ENCODE results near the gene GEMIN4. TPM values are rescaled to one million over a fixed set of nuclear protein-coding genes. Genes with fewer than 3 reads are reported as not detected.
A peak's percentile ranks its signal among the peaks of the same experiment; 100 is the strongest.
"Not testable (repeated sequence)": the region's sequence is repeated elsewhere in the genome, so short reads cannot be mapped to it uniquely, and the experiment has no call there.

The GEMIN4 gene
- total RNA-seq, 1 donor from 2014 or later = 11.2 TPM

- no peak overlapping the region for H3K27ac ChIP-seq
- H3K9me3 ChIP-seq = no peaks in the 10 kb centered on the region
- H3K36me3 ChIP-seq = peaks cover 14 to 31% of the 10 kb centered on the region in 2 donors
- TF ChIP-seq CTCF (IDR thresholded peaks at IDR 0.05) = no peak
- no peak overlapping the region for H3K4me3 ChIP-seq
- intact Hi-C loops (cut with DNase I) = loop anchor here (5.0 kb wide), 1 partner anchor 205 kb away; the partner anchor contains the start of gene TIMM22
- no peak for DNase-seq (ENCODE audit: low spot score in 2 of 2)
- H3K27me3 ChIP-seq = no peaks in the 10 kb centered on the region
- H3K4me1 ChIP-seq = peaks cover 0 to 7% of the 10 kb centered on the region in 2 donors
Observed at GRCh38 chr17:792277-792676, 40.2 kb upstream of the GEMIN4 start.

DNA sequence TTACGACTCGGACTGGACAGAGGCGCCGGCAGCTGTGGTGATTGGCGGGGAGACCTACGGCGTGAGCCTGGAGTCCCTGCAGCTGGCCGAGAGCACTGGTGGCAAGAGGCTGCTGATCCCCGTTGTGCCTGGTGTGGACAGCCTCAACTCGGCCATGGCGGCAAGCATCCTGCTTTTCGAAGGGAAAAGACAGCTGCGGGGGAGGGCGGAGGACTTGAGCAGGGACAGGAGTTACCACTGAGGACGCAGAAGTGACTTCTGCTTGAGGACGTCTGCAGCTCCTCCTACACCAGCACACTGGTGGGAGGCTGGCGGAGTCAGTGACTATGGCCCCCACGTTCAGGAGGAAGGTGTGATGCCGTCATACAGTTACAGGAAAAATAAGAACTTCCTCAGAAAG lies 39.8 kb upstream of the GEMIN4 start:
- intact Hi-C loops (cut with DNase I) = loop anchor here (5.0 kb wide), 1 partner anchor 205 kb away; the partner anchor contains the start of gene TIMM22
- Histone ChIP-seq H3K27ac (no peak overlapping the region), H3K4me1 (peaks cover 0 to 7% of the 10 kb centered on the region in 2 donors), H3K36me3 (peaks cover 14 to 31% of the 10 kb centered on the region in 2 donors), H3K27me3 (no peaks in the 10 kb centered on the region), H3K4me3 (no peak overlapping the region), H3K9me3 (no peaks in the 10 kb centered on the region)
- DNase-seq (ENCODE audit: low spot score in 2 of 2) = no peak
- no peak for TF ChIP-seq CTCF (IDR thresholded peaks at IDR 0.05)

DNA sequence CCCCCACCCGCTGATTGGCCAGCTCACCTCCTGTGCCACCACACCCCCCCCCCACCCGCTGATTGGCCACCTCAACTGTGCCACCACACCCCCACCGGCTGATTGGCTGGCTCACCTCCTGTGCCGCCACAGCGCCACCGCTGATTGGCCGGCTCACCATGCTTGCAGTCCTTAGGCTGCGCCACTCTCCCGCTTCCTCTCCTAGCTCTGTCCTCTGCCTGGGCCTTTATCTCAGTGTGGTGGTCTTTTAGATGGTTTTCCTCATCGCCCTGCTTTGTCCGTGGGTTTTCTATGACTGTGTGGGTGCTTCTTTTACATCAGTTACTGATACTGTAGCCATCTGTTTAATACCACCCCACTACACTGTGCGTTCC lies 38.8 kb upstream of the GEMIN4 start:
- H3K4me1 ChIP-seq; DNase-seq (ENCODE audit: low spot score in 2 of 2); H3K9me3 ChIP-seq; H3K27ac ChIP-seq; H3K4me3 ChIP-seq; H3K27me3 ChIP-seq: not testable (repeated sequence)
- intact Hi-C loops (cut with DNase I) = loop anchor here (5.0 kb wide), 1 partner anchor 206 kb away; the partner anchor contains the start of gene TIMM22
- H3K36me3 ChIP-seq = peaks cover 14 to 31% of the 10 kb centered on the region in 2 donors

DNA sequence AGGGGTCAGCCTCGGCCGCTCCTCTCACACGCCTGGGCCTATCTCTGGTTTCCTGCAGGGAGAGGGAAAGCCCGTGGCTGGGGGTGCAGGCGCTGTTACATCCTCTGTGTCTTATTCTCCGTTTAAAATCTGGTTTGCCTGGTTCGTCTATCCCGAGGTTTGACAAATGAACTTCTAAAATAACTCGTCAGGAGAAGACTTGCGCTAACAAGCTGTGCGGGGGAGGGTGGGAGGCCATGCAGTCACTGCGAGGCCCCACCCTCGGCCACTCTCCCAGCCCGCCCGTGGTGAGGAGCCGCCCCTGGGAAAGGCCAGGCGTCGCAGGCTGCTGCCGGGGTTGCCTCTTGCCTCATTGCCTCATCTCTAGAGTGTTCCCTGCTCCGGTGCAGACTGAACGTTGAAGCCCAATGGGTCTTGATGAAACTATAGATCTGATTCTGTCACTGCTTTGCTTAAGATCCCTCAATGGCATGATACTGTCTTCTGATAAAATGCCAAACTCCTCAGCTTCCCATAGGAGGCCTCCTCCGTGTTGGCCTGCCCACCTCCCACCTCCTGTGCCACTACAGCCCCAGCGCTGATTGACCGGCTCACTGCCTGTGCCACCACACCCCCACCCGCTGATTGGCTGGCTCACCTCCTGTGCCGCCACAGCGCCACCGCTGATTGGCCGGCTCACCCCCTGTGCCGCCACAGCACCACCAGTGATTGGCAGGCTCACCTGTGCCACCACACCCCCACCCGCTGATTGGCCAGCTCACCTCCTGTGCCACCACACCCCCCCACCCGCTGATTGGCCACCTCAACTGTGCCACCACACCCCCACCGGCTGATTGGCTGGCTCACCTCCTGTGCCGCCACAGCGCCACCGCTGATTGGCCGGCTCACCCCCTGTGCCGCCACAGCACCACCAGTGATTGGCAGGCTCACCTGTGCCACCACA lies 38.1 kb upstream of the GEMIN4 start:
- H3K27me3 ChIP-seq; DNase-seq (ENCODE audit: low spot score in 2 of 2); H3K4me1 ChIP-seq; H3K9me3 ChIP-seq; H3K4me3 ChIP-seq: not testable (repeated sequence)
- intact Hi-C loops (cut with DNase I) = loop anchor here (5.0 kb wide), 1 partner anchor 207 kb away; the partner anchor contains the start of gene TIMM22
- peak overlapping the region; percentile 6 to 40 for H3K27ac ChIP-seq
- H3K36me3 ChIP-seq = peaks cover 14 to 31% of the 10 kb centered on the region in 2 donors

- no peak for DNase-seq (ENCODE audit: low spot score in 2 of 2)
- Histone ChIP-seq H3K36me3 (peaks cover 14 to 31% of the 10 kb centered on the region in 2 donors), H3K4me1 (no peaks in the 10 kb centered on the region), H3K27me3 (no peaks in the 10 kb centered on the region), H3K27ac (peak overlapping the region in 1 of 2 donors; percentile 21), H3K4me3 (no peak overlapping the region), H3K9me3 (no peaks in the 10 kb centered on the region)
- intact Hi-C loops (cut with DNase I) = no loop called here
- TF ChIP-seq CTCF (IDR thresholded peaks at IDR 0.05) = no peak
Observed at GRCh38 chr17:789160-789840, 37.2 kb upstream of the GEMIN4 start.

GRCh38 chr17:788551-788950 lies 36.5 kb upstream of the GEMIN4 start:
- intact Hi-C loops (cut with DNase I) = no loop called here

More at GRCh38 chr17:788551-788950, 36.5 kb upstream of the GEMIN4 start:
- DNase-seq (ENCODE audit: low spot score in 2 of 2) = no peak
- Histone ChIP-seq H3K36me3 (peaks cover 14 to 31% of the 10 kb centered on the region in 2 donors), H3K27ac (no peak overlapping the region), H3K9me3 (no peaks in the 10 kb centered on the region), H3K4me1 (peaks cover 0 to 3% of the 10 kb centered on the region in 2 donors), H3K4me3 (no peak overlapping the region), H3K27me3 (no peaks in the 10 kb centered on the region)
- TF ChIP-seq CTCF (IDR thresholded peaks at IDR 0.05) = no peak

Measured in ascending aorta (tissue), 2 donors.